IPS-20b (cell line): ENCODE results near the gene RFX8.
"Not testable (repeated sequence)": the region's sequence is repeated elsewhere in the genome, so short reads cannot be mapped to it uniquely, and the experiment has no call there.

Experiments used
- H3K27ac ChIP-seq: one replicate; pipeline ENCODE4 v1.5.1; 2013; ENCODE audit warnings: low read length
- H3K27me3 ChIP-seq: 2 replicates; pipeline ENCODE4 v1.6.1; 2013; ENCODE audit warnings: mild to moderate bottlenecking, low read length, inconsistent platforms; ENCODE audit not compliant: insufficient read depth
- H3K36me3 ChIP-seq: 2 replicates; pipeline ENCODE4 v1.6.1; 2013; ENCODE audit warnings: low read depth, mild to moderate bottlenecking, inconsistent platforms, low read length, moderate library complexity; ENCODE audit not compliant: insufficient read depth
- H3K4me1 ChIP-seq: 2 replicates; pipeline ENCODE4 v1.6.1; 2013; ENCODE audit warnings: mild to moderate bottlenecking, control low read depth, inconsistent platforms, low read length, moderate library complexity; ENCODE audit not compliant: insufficient read depth
- H3K4me3 ChIP-seq: 2 replicates; pipeline ENCODE4 v1.5.1; 2013; ENCODE audit warnings: mild to moderate bottlenecking, low read length, inconsistent platforms
- H3K9ac ChIP-seq: 2 replicates; pipeline ENCODE4 v1.6.1; 2013; ENCODE audit warnings: low read depth, mild to moderate bottlenecking, inconsistent platforms, low read length, moderate library complexity
- H3K9me3 ChIP-seq: 2 replicates; pipeline ENCODE4 v1.6.1; 2013; ENCODE audit warnings: mild to moderate bottlenecking, low read depth, low read length, inconsistent platforms; ENCODE audit not compliant: insufficient read depth

RFX8 gene

GRCh38 chr2:101438555-101438954, 36.4 kb downstream of the RFX8 start:
- not testable (repeated sequence) for H3K9me3 ChIP-seq, H3K27ac ChIP-seq, H3K27me3 ChIP-seq, H3K9ac ChIP-seq, H3K4me3 ChIP-seq, H3K36me3 ChIP-seq
- peaks cover 15% of the 10 kb centered on the region; the same call in 1 of the 2 replicates for H3K4me1 ChIP-seq

DNA sequence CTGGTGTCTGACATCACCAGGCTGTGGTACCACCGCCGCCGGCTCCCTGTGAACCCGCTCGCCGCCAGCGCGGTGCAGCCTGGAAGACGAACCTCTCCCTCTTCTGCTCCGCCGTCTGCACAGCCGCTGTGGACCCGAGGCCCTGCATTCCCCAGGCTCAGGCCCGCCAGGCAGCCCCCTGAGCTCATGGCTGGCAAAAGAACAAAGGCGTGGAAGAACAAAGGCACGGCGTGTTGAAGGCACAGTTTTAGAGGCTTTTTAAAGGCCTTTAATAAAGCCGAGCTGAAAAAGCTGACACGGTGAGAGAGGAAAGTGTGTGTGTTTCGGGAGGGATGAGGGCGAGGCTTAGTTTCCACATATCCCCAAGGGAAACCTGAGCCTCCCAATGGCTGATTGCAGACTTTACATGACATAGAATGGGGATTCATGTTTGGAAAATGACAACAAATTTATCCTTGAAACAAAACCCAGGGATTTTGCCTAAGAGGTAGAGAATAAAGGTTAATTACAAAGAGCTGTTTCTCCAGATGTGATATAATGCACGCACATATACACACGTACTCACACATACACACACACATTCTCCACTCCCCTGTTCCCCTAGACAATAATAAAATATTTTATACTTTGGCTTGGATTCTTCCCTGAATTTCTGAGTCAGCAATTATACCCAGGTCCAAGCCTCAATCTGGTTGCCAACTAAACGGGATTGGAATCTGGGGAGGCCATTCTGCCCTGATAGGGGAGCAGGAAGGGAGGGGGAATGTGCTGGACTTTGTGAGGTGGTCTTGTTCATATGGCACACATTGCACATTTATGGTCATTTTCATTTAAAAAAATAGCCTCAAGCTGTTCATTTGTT, 39.7 kb downstream of the RFX8 start:
- peak overlapping the region; percentile 43; the same call in 1 of the 2 replicates for H3K9ac ChIP-seq
- peaks cover 9% of the 10 kb centered on the region; the same call in 1 of the 2 replicates for H3K27me3 ChIP-seq
- H3K4me3 ChIP-seq = peak overlapping the region; percentile 28; the same call in 1 of the 2 replicates
- no peaks in the 10 kb centered on the region for H3K9me3 ChIP-seq
- H3K27ac ChIP-seq = no peak overlapping the region
- H3K36me3 ChIP-seq = no peaks in the 10 kb centered on the region
- H3K4me1 ChIP-seq = peaks cover 15% of the 10 kb centered on the region; the same call in 1 of the 2 replicates

GRCh38 chr2:101433465-101433864, 41.4 kb downstream of the RFX8 start:
- Histone ChIP-seq H3K36me3 (no peaks in the 10 kb centered on the region), H3K9ac (no peak overlapping the region), H3K9me3 (no peaks in the 10 kb centered on the region), H3K4me3 (no peak overlapping the region), H3K27ac (no peak overlapping the region), H3K4me1 (peaks cover 15% of the 10 kb centered on the region; the same call in 1 of the 2 replicates), H3K27me3 (peaks cover 9% of the 10 kb centered on the region; the same call in 1 of the 2 replicates)

- no peak overlapping the region for H3K9ac ChIP-seq
- peaks cover 15% of the 10 kb centered on the region; the same call in 1 of the 2 replicates for H3K4me1 ChIP-seq
- H3K36me3 ChIP-seq = no peaks in the 10 kb centered on the region
- H3K27ac ChIP-seq = no peak overlapping the region
- no peaks in the 10 kb centered on the region for H3K9me3 ChIP-seq
- no peak overlapping the region for H3K4me3 ChIP-seq
- H3K27me3 ChIP-seq = peaks cover 9% of the 10 kb centered on the region; the same call in 1 of the 2 replicates
These were observed 42.3 kb downstream of the RFX8 start for GRCh38 chr2:101432411-101433181.

- Histone ChIP-seq H3K9me3 (no peaks in the 10 kb centered on the region), H3K9ac (no peak overlapping the region), H3K36me3 (no peaks in the 10 kb centered on the region), H3K27ac (no peak overlapping the region), H3K27me3 (peaks cover 9% of the 10 kb centered on the region; the same call in 1 of the 2 replicates), H3K4me3 (no peak overlapping the region), H3K4me1 (peaks cover 15% of the 10 kb centered on the region; the same call in 1 of the 2 replicates)
These were observed 43.4 kb downstream of the RFX8 start for GRCh38 chr2:101431486-101431885.

DNA sequence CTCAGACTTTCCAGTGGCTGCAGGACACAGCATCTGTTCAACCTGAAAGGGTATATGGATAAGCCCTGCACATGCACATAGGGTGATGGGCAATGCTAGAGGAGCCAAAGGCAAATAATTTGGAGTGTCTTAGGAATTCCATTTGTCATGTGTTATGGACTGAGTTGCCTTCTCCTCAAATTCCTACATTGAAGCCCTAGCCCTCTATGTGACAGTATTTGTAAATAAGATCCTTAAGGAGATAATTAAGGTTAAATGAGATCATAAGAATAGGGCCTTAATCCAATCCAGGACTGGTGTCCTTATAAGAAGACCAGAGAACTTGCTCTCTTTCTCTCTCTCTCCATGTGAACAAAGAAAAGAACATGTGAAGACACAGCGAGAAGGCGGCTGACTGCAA, 44.8 kb downstream of the RFX8 start:
- no peaks in the 10 kb centered on the region for H3K9me3 ChIP-seq
- H3K36me3 ChIP-seq = no peaks in the 10 kb centered on the region
- peaks cover 9% of the 10 kb centered on the region; the same call in 1 of the 2 replicates for H3K27me3 ChIP-seq
- no peak overlapping the region for H3K27ac ChIP-seq
- peaks cover 9% of the 10 kb centered on the region; the same call in 1 of the 2 replicates for H3K4me1 ChIP-seq
- H3K9ac ChIP-seq = no peak overlapping the region
- H3K4me3 ChIP-seq = no peak overlapping the region

- no peak overlapping the region for H3K9ac ChIP-seq
- no peaks in the 10 kb centered on the region for H3K36me3 ChIP-seq
- no peaks in the 10 kb centered on the region for H3K9me3 ChIP-seq
- peaks cover 2% of the 10 kb centered on the region; the same call in 1 of the 2 replicates for H3K4me1 ChIP-seq
- no peak overlapping the region for H3K4me3 ChIP-seq
- H3K27ac ChIP-seq = no peak overlapping the region
- peaks cover 6% of the 10 kb centered on the region; the same call in 1 of the 2 replicates for H3K27me3 ChIP-seq
These were observed 45.5 kb downstream of the RFX8 start for GRCh38 chr2:101429453-101429852.

GRCh38 chr2:101428422-101429176, 46.3 kb downstream of the RFX8 start:
- Histone ChIP-seq H3K27ac (no peak overlapping the region), H3K9me3 (no peaks in the 10 kb centered on the region), H3K9ac (no peak overlapping the region), H3K4me1 (no peaks in the 10 kb centered on the region), H3K4me3 (no peak overlapping the region), H3K27me3 (no peaks in the 10 kb centered on the region), H3K36me3 (no peaks in the 10 kb centered on the region)

GRCh38 chr2:101427743-101428142, 47.2 kb downstream of the RFX8 start:
- Histone ChIP-seq H3K9me3 (no peaks in the 10 kb centered on the region), H3K4me1 (no peaks in the 10 kb centered on the region), H3K36me3 (no peaks in the 10 kb centered on the region), H3K4me3 (no peak overlapping the region), H3K27ac (no peak overlapping the region), H3K27me3 (no peaks in the 10 kb centered on the region), H3K9ac (no peak overlapping the region)

GRCh38 chr2:101427240-101427639, 47.7 kb downstream of the RFX8 start:
- H3K27ac ChIP-seq = no peak overlapping the region
- H3K9me3 ChIP-seq = no peaks in the 10 kb centered on the region
- H3K36me3 ChIP-seq = no peaks in the 10 kb centered on the region
- H3K27me3 ChIP-seq = no peaks in the 10 kb centered on the region
- no peak overlapping the region for H3K9ac ChIP-seq
- no peak overlapping the region for H3K4me3 ChIP-seq
- H3K4me1 ChIP-seq = no peaks in the 10 kb centered on the region

DNA sequence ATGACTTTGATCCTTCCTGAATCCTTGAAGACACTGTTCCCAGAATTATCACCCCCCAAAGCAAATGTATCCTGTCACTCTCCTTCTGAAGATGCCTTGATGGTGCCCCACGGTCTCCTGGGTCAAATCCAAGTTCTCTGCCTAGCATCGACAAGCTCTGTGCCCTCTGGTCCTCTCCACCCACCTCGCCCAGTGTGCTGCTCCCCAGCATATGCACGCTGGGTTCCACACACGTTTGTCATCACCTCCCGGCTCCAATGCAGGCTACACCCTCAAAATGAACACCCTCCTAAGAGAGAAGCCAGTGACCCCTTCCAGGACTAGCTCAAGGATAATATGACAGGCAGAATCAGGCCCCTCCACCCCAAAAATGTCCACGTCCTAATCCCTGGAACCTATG, 48.1 kb downstream of the RFX8 start:
- no peaks in the 10 kb centered on the region for H3K9me3 ChIP-seq
- H3K27me3 ChIP-seq = no peaks in the 10 kb centered on the region
- H3K4me1 ChIP-seq = no peaks in the 10 kb centered on the region
- H3K9ac ChIP-seq = no peak overlapping the region
- no peaks in the 10 kb centered on the region for H3K36me3 ChIP-seq
- H3K4me3 ChIP-seq = no peak overlapping the region
- H3K27ac ChIP-seq = no peak overlapping the region
